ENCODE data around the gene FOXO6.

GRCh38 chr1:41396084-41396483, 34.9 kb downstream of the FOXO6 start:
- no peak for TF ChIP-seq POLR2A (IDR thresholded peaks at IDR 0.05; ENCODE audit: extremely low read depth, insufficient read length)
- TF ChIP-seq, protein P1, sequence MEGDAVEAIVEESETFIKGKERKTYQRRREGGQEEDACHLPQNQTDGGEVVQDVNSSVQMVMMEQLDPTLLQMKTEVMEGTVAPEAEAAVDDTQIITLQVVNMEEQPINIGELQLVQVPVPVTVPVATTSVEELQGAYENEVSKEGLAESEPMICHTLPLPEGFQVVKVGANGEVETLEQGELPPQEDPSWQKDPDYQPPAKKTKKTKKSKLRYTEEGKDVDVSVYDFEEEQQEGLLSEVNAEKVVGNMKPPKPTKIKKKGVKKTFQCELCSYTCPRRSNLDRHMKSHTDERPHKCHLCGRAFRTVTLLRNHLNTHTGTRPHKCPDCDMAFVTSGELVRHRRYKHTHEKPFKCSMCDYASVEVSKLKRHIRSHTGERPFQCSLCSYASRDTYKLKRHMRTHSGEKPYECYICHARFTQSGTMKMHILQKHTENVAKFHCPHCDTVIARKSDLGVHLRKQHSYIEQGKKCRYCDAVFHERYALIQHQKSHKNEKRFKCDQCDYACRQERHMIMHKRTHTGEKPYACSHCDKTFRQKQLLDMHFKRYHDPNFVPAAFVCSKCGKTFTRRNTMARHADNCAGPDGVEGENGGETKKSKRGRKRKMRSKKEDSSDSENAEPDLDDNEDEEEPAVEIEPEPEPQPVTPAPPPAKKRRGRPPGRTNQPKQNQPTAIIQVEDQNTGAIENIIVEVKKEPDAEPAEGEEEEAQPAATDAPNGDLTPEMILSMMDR (IDR thresholded peaks at IDR 0.05; ENCODE audit: low read depth, low read length): no peak

Measured in NB4 (cell line).